HCT116 (cell line): ENCODE results near the gene PSMC5. TPM values are rescaled to one million over a fixed set of nuclear protein-coding genes. Genes with fewer than 3 reads are reported as not detected.

Experiments
- ATAC-seq: fragments of 200-7000 bp; cut with Tn5 transposase; 2 replicates; pipeline ENCODE4 v1.9.1; 2020; ENCODE audit warnings: mild to moderate bottlenecking, moderate library complexity
- BruUV-seq: library from RNA; stranded (reverse); fragments of 400-500 nt; replicated peaks from 2 replicates; lab custom pipeline; 2021; lab: Mats Ljungman, UMichigan
- CTCF ChIA-PET: fragments of 300-600 bp; sonication (Branson Sonifier 250); formaldehyde crosslinking; loops from one replicate; lab custom pipeline; 2021; ENCODE audit warnings: antibody characterized with exemption; lab: Charles Lee
- POLR2A ChIA-PET: fragments of 300-600, 350-600 bp; sonication (Branson Sonifier 250); formaldehyde crosslinking; loops from one replicate; lab custom pipeline; 2021; ENCODE audit warnings: antibody characterized with exemption; lab: Charles Lee
- RAD21 ChIA-PET, 2 experiments: fragments of 300-600 bp; sonication (Branson Sonifier 250); formaldehyde crosslinking; loops; one replicate each; lab custom pipeline; 2023; ENCODE audit warnings: low total read pairs in 2 of 2; ENCODE audit not compliant: uncharacterized antibody in 2 of 2, unreplicated experiment in 2 of 2, low non-redundant PET in 1 of 2; lab: Charles Lee
- DNase-seq: peaks from one replicate; pipeline ENCODE4 v3.0.0-alpha.2; 2010; ENCODE audit warnings: low read depth, low spot score
- H2AFZ ChIP-seq: fragments of 200-600 bp; shearing (Covaris generic), sonication (generic); 2 replicates; pipeline ENCODE4 v1.6.1; 2017; ENCODE audit warnings: low read depth, mixed run types, mixed read lengths, antibody characterized with exemption, low read length; ENCODE audit not compliant: poor library complexity, severe bottlenecking
- H3K27ac ChIP-seq: 2 replicates; pipeline ENCODE4 v1.5.1; 2012; ENCODE audit warnings: low read depth, low read length
- H3K27me3 ChIP-seq: fragments of 200-600 bp; sonication (generic); 2 replicates; pipeline ENCODE4 v1.6.1; 2016; ENCODE audit warnings: mixed run types, low read length, mixed read lengths; ENCODE audit not compliant: insufficient read depth
- H3K36me3 ChIP-seq, 2 experiments: fragments of 200-500 bp in 1 of 2; fragments of 200-600 bp in 1 of 2; sonication (Bioruptor generic) in 1 of 2; sonication (generic) in 1 of 2; 2 replicates each; pipeline versions ENCODE4 v1.5.1 to v1.6.1; 2014 to 2016; ENCODE audit warnings: low read length in 2 of 2, inconsistent platforms in 1 of 2, mixed read lengths in 1 of 2, mixed run types in 1 of 2; ENCODE audit not compliant: insufficient read depth in 2 of 2, control insufficient read depth in 1 of 2
- H3K4me1 ChIP-seq, 2 experiments: fragments of 200-600 bp in 1 of 2; sonication (generic) in 1 of 2; 2 replicates each; pipeline versions ENCODE4 v1.5.1 to v1.6.1; 2012 to 2017; ENCODE audit warnings: low read length in 2 of 2, inconsistent platforms in 1 of 2, mild to moderate bottlenecking in 1 of 2, mixed read lengths in 1 of 2, mixed run types in 1 of 2, moderate library complexity in 1 of 2; ENCODE audit not compliant: insufficient read depth in 2 of 2, control insufficient read depth in 1 of 2
- H3K4me2 ChIP-seq: fragments of 200-600 bp; sonication (generic); 2 replicates; pipeline ENCODE4 v1.6.1; 2017; ENCODE audit warnings: mixed run types, low read length, mixed read lengths
- H3K4me3 ChIP-seq, 2 experiments: fragments of 200-600 bp in 1 of 2; sonication (generic) in 1 of 2; replicated peaks in 1 of 2; 2 replicates each; pipeline ENCODE4 v1.5.1; 2011 to 2016; ENCODE audit warnings: low read length in 2 of 2, control low read depth in 1 of 2, low read depth in 1 of 2, mild to moderate bottlenecking in 1 of 2, mixed read lengths in 1 of 2, mixed run types in 1 of 2
- H3K79me2 ChIP-seq: fragments of 200-600 bp; sonication (generic); 2 replicates; pipeline ENCODE4 v1.6.1; 2017; ENCODE audit warnings: mild to moderate bottlenecking, mixed run types, low read length, moderate library complexity, mixed read lengths; ENCODE audit not compliant: insufficient read depth
- H3K9ac ChIP-seq: fragments of 200-600 bp; sonication (generic); 2 replicates; pipeline ENCODE4 v1.6.1; 2016; ENCODE audit warnings: low read length, mixed read lengths
- H3K9me2 ChIP-seq: fragments of 200-600 bp; sonication (generic), shearing (Covaris generic); 2 replicates; pipeline ENCODE4 v1.6.1; 2017; ENCODE audit warnings: mixed run types, mild to moderate bottlenecking, moderate library complexity; ENCODE audit not compliant: insufficient read depth
- H3K9me3 ChIP-seq, 2 experiments: fragments of 200-500 bp in 1 of 2; fragments of 200-600 bp in 1 of 2; sonication (Bioruptor generic) in 1 of 2; sonication (generic) in 1 of 2; 2 replicates each; pipeline ENCODE4 v1.6.1; 2014 to 2017; ENCODE audit warnings: low read length in 2 of 2, mixed read lengths in 2 of 2, inconsistent platforms in 1 of 2, low read depth in 1 of 2, mild to moderate bottlenecking in 1 of 2, mixed run types in 1 of 2, moderate library complexity in 1 of 2; ENCODE audit not compliant: control insufficient read depth in 1 of 2, insufficient read depth in 1 of 2
- H4K20me1 ChIP-seq: fragments of 200-600 bp; sonication (generic), shearing (Covaris generic); 2 replicates; pipeline ENCODE4 v1.6.1; 2017; ENCODE audit warnings: mixed run types, mild to moderate bottlenecking, moderate library complexity; ENCODE audit not compliant: insufficient read depth
- CBX3 ChIP-seq: IDR thresholded peaks from 2 replicates; pipeline ENCODE4 v1.6.1; 2012; ENCODE audit warnings: low read depth
- CEBPB ChIP-seq: IDR thresholded peaks from 2 replicates; pipeline ENCODE4 v1.6.1; 2012; ENCODE audit warnings: low read depth
- CTCF ChIP-seq, 3 experiments: fragments of 200-600 bp in 1 of 3; sonication (generic) in 1 of 3; IDR thresholded peaks in 2 of 3; conservative IDR thresholded peaks in 1 of 3; 2 replicates each; pipeline ENCODE4 v1.5.1; 2012 to 2017; ENCODE audit warnings: low read depth in 2 of 3, low read length in 2 of 3, antibody characterized with exemption in 1 of 3, borderline replicate concordance in 1 of 3, control low read depth in 1 of 3, mild to moderate bottlenecking in 1 of 3, mixed read lengths in 1 of 3, mixed run types in 1 of 3, moderate library complexity in 1 of 3; ENCODE audit not compliant: insufficient read depth in 1 of 3
- EGR1 ChIP-seq: IDR thresholded peaks from 2 replicates; pipeline ENCODE4 v1.6.1; 2012; ENCODE audit warnings: low read depth
- EZH2phosphoT487 ChIP-seq: fragments of 200-600 bp; IDR thresholded peaks from 2 replicates; pipeline ENCODE4 v1.6.1; 2018; ENCODE audit warnings: antibody characterized with exemption, borderline replicate concordance
- JUND ChIP-seq: IDR thresholded peaks from 2 replicates; pipeline ENCODE4 v1.6.1; 2012
- POLR2AphosphoS5 ChIP-seq: IDR thresholded peaks from 2 replicates; pipeline ENCODE4 v1.6.1; 2011; ENCODE audit warnings: mild to moderate bottlenecking, low read depth, low read length, moderate library complexity
- REST ChIP-seq: IDR thresholded peaks from 2 replicates; pipeline ENCODE4 v1.6.1; 2012; ENCODE audit warnings: low read depth
- SIN3A ChIP-seq: IDR thresholded peaks from 2 replicates; pipeline ENCODE4 v1.6.1; 2012; ENCODE audit warnings: low read depth
- YY1 ChIP-seq: IDR thresholded peaks from 2 replicates; pipeline ENCODE4 v1.6.1; 2011; ENCODE audit warnings: low read length, low read depth, moderate library complexity, mild to moderate bottlenecking; ENCODE audit not compliant: insufficient replicate concordance; ENCODE audit errors: extremely low read depth
- ZFX ChIP-seq: fragments of 450-650 bp; IDR thresholded peaks from 2 replicates; pipeline ENCODE4 v1.6.1; 2017
- intact Hi-C: fragments of 100-400 bp; cut with micrococcal nuclease; formaldehyde crosslinking; loops from 2 replicates; pipeline ENCODE4 v1.10.0; 2022
- total RNA-seq: library from RNA; stranded (reverse); gene quantifications from one replicate; pipeline ENCODE4 v1.2.1, GENCODE V29; 2021; ENCODE audit not compliant: unreplicated experiment

Gene PSMC5
- total RNA-seq, 1 experiment from 2014 or later = 193 TPM

GRCh38 chr17:63816123-63816522 is 11.1 kb upstream of the PSMC5 start:
- no peak overlapping the region for H3K27ac ChIP-seq
- H2AFZ ChIP-seq = no peak overlapping the region
- no TSS peak for BruUV-seq
- H3K9ac ChIP-seq = no peak overlapping the region
- intact Hi-C loops = no loop called here
- H3K4me2 ChIP-seq = no peak overlapping the region
- no peaks in the 10 kb centered on the region for H3K27me3 ChIP-seq
- ChIA-PET POLR2A (no interaction called here), RAD21 (no interaction called here), CTCF (no interaction called here)
- H3K4me3 ChIP-seq = no peak overlapping the region
- ATAC-seq (no peak), DNase-seq (no peak)
- H3K4me1 ChIP-seq = no peaks in the 10 kb centered on the region
- TF ChIP-seq CBX3 = no peak
- H3K36me3 ChIP-seq = peaks cover 91 to 95% of the 10 kb centered on the region in 2 experiments
- no peaks in the 10 kb centered on the region for H3K9me2 ChIP-seq
- no peaks in the 10 kb centered on the region for H3K9me3 ChIP-seq
- H3K79me2 ChIP-seq = peaks cover 60% of the 10 kb centered on the region
- peaks cover 4% of the 10 kb centered on the region; the same call in 1 of the 2 replicates for H4K20me1 ChIP-seq

- DNase-seq = no peak
- POLR2A ChIA-PET = no interaction called here
- no peak for TF ChIP-seq YY1
- TF ChIP-seq ZFX = no peak; the same call in 1 of the 2 replicates
- no peak for TF ChIP-seq POLR2AphosphoS5
- TF ChIP-seq JUND = no peak
- TF ChIP-seq EZH2phosphoT487 = no peak
- no peak for TF ChIP-seq EGR1
- no peak for TF ChIP-seq CTCF (IDR thresholded peaks at IDR 0.05 in 2 of 3, conservative IDR thresholded peaks at IDR 0.05 in 1 of 3; ENCODE audit: borderline replicate concordance in 1 of 3, insufficient read depth in 1 of 3, low read depth in 2 of 3, low read length in 2 of 3)
- TF ChIP-seq CBX3 = no peak
- TF ChIP-seq REST = no peak
- TF ChIP-seq SIN3A = no peak
- no peak for TF ChIP-seq CEBPB
- Histone ChIP-seq H3K36me3 (peaks cover 91 to 95% of the 10 kb centered on the region in 2 experiments), H4K20me1 (peaks cover 4% of the 10 kb centered on the region; the same call in 1 of the 2 replicates), H3K9ac (no peak overlapping the region), H3K4me3 (no peak overlapping the region), H3K4me1 (no peaks in the 10 kb centered on the region), H3K4me2 (no peak overlapping the region), H3K9me2 (no peaks in the 10 kb centered on the region), H3K27me3 (no peaks in the 10 kb centered on the region), H2AFZ (no peak overlapping the region), H3K27ac (no peak overlapping the region), H3K9me3 (no peaks in the 10 kb centered on the region), H3K79me2 (peaks cover 60% of the 10 kb centered on the region)
- no TSS peak for BruUV-seq
- no peak for ATAC-seq
- intact Hi-C loops = no loop called here
- RAD21 ChIA-PET = no interaction called here
- CTCF ChIA-PET = no interaction called here
Observed at GRCh38 chr17:63816669-63817068, 10.6 kb upstream of the PSMC5 start.
